HUES48 (cell line): ENCODE data around the gene ARHGAP22.

Experiments
- H3K27ac ChIP-seq: one replicate; pipeline ENCODE4 v1.7.0; 2013; ENCODE audit warnings: low read depth, low read length, inconsistent platforms
- H3K27me3 ChIP-seq: 2 replicates; pipeline ENCODE4 v1.6.1; 2013; ENCODE audit warnings: mild to moderate bottlenecking, low read length; ENCODE audit not compliant: control insufficient read depth, insufficient read depth
- H3K36me3 ChIP-seq: 2 replicates; pipeline ENCODE4 v1.6.1; 2013; ENCODE audit warnings: low read length; ENCODE audit not compliant: control insufficient read depth, insufficient read depth
- H3K4me1 ChIP-seq: 2 replicates; pipeline ENCODE4 v1.6.1; 2013; ENCODE audit warnings: mild to moderate bottlenecking, low read length; ENCODE audit not compliant: control insufficient read depth, insufficient read depth
- H3K4me3 ChIP-seq: 2 replicates; pipeline ENCODE4 v1.5.1; 2013; ENCODE audit warnings: mild to moderate bottlenecking, low read depth, low read length
- H3K9ac ChIP-seq: 2 replicates; pipeline ENCODE4 v1.6.1; 2013; ENCODE audit warnings: mild to moderate bottlenecking, low read depth, low read length, moderate library complexity
- H3K9me3 ChIP-seq: 2 replicates; pipeline ENCODE4 v1.6.1; 2013; ENCODE audit warnings: low read length; ENCODE audit not compliant: control insufficient read depth, insufficient read depth

The ARHGAP22 gene

DNA sequence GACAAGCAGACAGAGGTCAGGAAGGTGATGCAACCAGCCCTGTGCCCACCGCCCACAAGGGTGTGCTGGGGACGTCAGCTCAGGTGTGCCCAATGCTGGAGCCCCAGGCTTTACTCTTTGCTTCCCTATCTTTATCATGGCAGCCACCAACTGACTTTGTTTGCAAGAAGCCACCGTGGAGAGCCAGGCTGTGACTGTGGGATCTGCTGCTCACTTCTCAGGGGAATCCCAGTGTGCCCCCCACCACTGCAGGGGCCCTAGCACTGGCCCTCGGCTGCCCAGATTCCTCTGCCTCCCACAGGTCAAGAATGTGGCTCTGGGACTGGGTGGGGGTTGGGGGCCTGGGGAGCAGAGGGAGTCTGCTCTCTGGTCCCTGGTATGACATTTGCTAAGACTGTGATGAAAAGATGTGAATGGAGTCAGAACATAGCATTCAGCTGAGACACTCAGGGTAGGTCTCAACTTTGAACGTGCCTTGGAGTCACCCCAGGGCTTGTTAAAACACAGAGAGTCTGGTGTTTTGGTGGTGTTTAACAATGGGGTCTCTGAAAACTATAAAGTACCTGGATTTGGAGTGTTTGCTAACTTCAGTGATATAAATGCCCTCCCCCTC lies 47.3 kb downstream of the ARHGAP22 start:
- no peak overlapping the region for H3K27ac ChIP-seq
- peaks cover 4% of the 10 kb centered on the region for H3K4me1 ChIP-seq
- no peaks in the 10 kb centered on the region for H3K9me3 ChIP-seq

DNA sequence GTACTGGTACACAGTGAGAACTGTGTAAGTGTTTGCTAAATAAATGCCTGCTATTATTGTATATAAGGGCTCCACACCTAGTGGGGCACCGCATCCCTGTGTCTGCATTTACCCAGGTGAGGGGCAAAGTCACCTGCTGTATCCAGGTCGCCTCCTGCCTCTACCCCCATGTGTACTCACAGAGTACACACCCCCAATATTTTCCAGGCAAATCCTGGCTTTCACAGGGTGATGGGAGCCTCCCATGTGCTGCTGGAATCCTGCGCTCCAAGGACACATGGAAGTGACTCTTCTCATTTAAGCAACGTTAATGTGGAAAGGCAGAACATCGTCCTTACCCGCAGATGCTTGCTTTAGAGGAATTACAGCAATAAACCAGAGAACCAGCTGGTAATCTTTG lies 48.2 kb downstream of the ARHGAP22 start:
- no peaks in the 10 kb centered on the region for H3K27me3 ChIP-seq
- no peak overlapping the region for H3K4me3 ChIP-seq
- no peaks in the 10 kb centered on the region for H3K9me3 ChIP-seq
- peaks cover 4% of the 10 kb centered on the region for H3K4me1 ChIP-seq
- no peaks in the 10 kb centered on the region for H3K36me3 ChIP-seq
- no peak overlapping the region for H3K27ac ChIP-seq
- H3K9ac ChIP-seq = no peak overlapping the region

More for the DNA sequence above, 47.3 kb downstream of the ARHGAP22 start:
- no peak overlapping the region for H3K4me3 ChIP-seq
- no peaks in the 10 kb centered on the region for H3K27me3 ChIP-seq
- no peak overlapping the region for H3K9ac ChIP-seq
- H3K36me3 ChIP-seq = no peaks in the 10 kb centered on the region

DNA sequence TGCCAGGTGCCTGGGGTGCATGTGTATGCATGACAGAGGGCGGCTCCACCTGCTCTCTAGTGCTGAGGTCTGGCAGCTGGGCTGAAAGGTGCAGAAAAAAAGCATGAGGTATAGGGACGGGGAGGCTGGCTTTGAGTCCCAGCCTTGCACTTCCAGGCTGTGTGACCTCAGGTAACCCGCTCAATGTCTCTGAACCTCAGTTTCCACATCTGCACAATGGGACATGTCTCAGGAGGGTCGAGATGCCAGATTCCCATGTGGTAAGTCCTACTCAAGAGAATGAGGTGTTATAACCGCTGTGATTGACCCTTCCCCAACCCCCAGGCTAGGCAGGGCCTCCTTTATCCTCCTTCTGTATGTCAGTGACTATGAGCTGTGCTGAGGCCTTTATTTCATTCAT lies 48.8 kb downstream of the ARHGAP22 start:
- Histone ChIP-seq H3K27ac (no peak overlapping the region), H3K9me3 (no peaks in the 10 kb centered on the region), H3K9ac (no peak overlapping the region), H3K36me3 (no peaks in the 10 kb centered on the region), H3K27me3 (no peaks in the 10 kb centered on the region), H3K4me3 (no peak overlapping the region), H3K4me1 (peaks cover 7% of the 10 kb centered on the region)

DNA sequence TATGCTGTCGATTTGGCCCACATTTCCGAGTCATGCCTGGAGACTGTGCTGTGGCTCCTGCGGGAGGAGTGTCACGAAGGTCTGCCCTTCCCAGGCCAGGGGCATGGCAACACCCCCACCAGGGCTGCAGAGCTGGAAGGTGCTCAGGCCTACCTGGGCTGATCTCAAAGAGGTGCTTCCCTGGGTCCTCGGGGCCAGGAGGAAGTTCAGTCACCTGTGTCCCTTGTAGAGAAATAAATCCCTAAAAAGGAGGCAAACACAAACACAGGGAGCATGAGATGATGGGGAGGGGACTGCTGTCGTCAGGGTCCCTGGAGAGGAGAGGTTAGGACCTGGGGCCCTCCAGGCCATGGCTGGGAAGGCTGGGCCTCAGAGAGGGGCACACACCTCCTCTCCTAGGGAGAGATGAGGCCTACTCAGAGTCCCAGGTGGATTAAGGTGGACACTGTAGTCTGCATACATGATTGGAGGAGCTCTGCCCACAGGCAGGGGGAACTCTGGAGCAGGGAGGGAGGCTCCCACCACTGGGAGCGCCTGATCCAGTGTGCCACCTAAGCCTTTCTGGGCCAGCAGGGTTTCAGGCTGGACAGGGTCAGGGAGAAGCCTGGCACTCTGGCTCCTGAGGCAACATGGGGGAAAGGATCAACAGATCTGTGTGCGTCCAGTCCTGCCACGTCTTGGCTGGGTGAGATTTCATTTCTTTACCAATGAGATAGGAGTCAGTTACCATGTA lies 49.4 kb downstream of the ARHGAP22 start:
- Histone ChIP-seq H3K4me1 (peaks cover 7% of the 10 kb centered on the region), H3K9ac (no peak overlapping the region), H3K27ac (no peak overlapping the region), H3K36me3 (no peaks in the 10 kb centered on the region), H3K4me3 (no peak overlapping the region), H3K27me3 (no peaks in the 10 kb centered on the region), H3K9me3 (no peaks in the 10 kb centered on the region)

DNA sequence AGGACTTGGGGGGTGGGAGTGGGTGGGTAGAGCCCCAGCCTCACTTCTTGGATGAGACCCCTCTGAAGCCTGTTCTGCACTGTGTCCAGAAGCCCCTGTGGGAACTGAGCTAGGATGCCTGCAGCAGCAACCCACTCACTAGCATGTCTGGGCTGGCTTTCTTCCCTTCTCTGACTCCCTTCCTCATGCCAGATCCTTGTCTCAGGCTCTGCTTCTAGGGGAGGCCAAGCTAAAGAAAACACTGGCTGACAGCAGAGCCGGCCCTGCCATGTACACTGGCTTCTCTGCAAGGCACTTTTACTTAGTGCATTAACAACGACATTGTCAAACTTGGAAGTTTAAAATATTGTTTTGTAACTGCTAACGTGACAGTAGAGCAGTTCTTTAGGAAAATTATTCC lies 50.2 kb downstream of the ARHGAP22 start:
- Histone ChIP-seq H3K4me1 (peaks cover 7% of the 10 kb centered on the region), H3K4me3 (no peak overlapping the region), H3K27me3 (no peaks in the 10 kb centered on the region), H3K9ac (no peak overlapping the region), H3K9me3 (no peaks in the 10 kb centered on the region), H3K27ac (no peak overlapping the region), H3K36me3 (no peaks in the 10 kb centered on the region)

DNA sequence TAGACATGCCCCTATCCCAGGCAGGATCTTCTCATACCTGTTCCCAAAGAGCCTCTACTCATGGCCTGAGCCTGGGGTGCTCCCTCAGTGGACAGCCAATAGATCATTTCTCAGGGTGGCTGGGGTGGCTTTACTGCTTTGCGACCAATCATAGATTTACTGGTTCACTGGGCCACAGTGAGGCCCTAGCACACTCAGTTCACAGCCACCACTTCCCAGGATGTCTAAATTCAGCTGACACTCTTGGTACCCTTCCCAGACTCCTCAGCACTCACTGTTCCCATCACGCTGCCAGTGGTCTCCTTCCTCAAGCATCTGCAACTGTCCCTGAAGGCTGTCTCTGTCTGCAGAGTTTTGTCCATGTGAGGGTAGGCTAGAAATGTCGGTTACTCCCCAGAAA lies 50.6 kb downstream of the ARHGAP22 start:
- Histone ChIP-seq H3K4me1 (peaks cover 7% of the 10 kb centered on the region), H3K4me3 (no peak overlapping the region), H3K36me3 (no peaks in the 10 kb centered on the region), H3K27me3 (no peaks in the 10 kb centered on the region), H3K9me3 (no peaks in the 10 kb centered on the region), H3K27ac (no peak overlapping the region), H3K9ac (no peak overlapping the region)

DNA sequence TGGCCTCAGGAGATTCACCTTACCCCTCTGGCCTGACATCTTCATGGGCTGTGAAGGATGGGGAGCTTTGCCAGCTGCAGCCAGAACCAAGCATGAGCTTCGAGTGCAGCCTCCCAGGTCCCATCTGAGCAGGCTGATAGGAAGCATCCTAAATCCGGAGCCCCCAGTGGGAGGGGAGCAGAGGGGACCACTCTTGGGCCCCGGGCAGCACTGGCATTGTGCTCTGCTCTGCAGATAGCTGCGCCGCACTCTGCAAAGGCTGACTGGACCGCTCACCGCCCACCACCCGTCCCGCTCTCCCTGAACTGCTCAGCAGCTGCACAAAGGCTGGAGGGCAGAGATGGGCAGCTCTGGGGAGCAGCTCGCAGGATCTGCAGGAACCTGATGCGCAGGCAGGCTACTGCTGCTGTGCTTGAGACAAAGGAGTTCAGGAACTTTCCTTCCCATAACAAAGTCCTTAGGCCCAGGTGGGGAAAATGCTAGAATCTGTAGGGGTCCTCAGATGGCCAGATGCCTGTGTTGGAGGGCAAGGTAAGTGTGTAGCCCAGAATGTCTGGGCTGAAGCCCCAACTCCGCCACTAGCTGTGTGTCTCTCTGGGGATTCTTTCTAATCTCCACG lies 51.8 kb downstream of the ARHGAP22 start:
- no peaks in the 10 kb centered on the region for H3K27me3 ChIP-seq
- H3K27ac ChIP-seq = no peak overlapping the region
- no peak overlapping the region for H3K9ac ChIP-seq
- H3K4me1 ChIP-seq = peaks cover 7% of the 10 kb centered on the region
- no peaks in the 10 kb centered on the region for H3K9me3 ChIP-seq
- no peak overlapping the region for H3K4me3 ChIP-seq
- H3K36me3 ChIP-seq = no peaks in the 10 kb centered on the region

DNA sequence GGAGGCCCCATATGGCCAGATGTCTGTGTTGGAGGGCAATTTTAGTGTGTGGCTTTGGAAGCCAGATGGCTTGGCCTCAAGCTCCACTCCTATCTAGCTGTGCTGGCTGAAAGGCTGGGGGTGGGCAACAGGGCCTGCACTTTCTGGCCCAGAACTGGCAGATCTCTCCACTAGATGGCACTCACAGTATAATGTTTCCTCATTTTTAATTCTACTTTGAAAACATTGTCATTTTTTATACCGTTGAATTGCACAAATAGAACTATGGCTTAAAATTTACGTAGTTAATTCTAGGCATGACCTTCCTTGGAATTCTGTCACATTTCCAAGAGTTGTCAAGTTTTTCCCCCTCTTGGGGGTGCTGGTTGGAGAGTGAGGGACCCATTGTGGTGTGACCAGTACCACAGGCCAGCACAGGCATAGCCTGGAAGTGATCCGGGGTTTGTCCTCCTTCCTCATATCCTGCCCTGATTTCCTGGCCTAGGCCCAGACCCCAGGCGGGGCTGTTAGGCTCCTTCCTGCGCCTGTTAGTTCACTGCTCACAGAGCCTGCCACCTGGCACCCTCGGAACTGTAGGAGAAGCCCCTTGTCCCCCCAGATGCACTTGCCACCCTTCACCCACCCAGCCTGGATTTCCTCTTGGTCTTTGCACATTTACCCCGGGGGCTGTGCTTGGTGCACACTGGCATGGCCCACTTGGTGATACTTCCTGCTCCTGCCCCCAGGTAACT lies 52.8 kb downstream of the ARHGAP22 start:
- H3K27me3 ChIP-seq = no peaks in the 10 kb centered on the region
- H3K36me3 ChIP-seq = no peaks in the 10 kb centered on the region
- H3K9me3 ChIP-seq = no peaks in the 10 kb centered on the region
- H3K4me1 ChIP-seq = peaks cover 7% of the 10 kb centered on the region
- H3K27ac ChIP-seq = no peak overlapping the region
- no peak overlapping the region for H3K4me3 ChIP-seq
- H3K9ac ChIP-seq = no peak overlapping the region

DNA sequence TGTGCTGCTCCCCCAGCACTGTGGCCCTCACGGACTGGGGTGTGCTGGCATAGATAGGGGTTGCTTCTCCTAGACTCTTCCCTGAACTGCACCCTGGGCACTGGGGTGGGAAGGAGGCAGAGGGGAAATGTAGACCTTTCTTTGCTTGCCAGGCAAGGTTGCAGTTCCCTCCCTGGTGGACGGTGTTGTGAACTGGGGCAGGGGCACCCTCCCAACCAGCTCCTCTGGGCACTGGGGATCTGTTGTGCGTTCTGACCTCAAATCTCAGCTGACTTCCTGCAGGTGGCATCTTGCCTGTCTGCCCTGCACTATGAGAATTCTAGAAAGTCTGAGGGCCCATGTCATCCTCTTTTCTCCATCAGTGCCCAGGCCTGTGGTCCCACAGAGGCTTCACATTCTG lies 53.9 kb downstream of the ARHGAP22 start:
- Histone ChIP-seq H3K9me3 (no peaks in the 10 kb centered on the region), H3K27me3 (no peaks in the 10 kb centered on the region), H3K9ac (no peak overlapping the region), H3K4me3 (no peak overlapping the region), H3K4me1 (peaks cover 7% of the 10 kb centered on the region), H3K27ac (no peak overlapping the region), H3K36me3 (no peaks in the 10 kb centered on the region)

DNA sequence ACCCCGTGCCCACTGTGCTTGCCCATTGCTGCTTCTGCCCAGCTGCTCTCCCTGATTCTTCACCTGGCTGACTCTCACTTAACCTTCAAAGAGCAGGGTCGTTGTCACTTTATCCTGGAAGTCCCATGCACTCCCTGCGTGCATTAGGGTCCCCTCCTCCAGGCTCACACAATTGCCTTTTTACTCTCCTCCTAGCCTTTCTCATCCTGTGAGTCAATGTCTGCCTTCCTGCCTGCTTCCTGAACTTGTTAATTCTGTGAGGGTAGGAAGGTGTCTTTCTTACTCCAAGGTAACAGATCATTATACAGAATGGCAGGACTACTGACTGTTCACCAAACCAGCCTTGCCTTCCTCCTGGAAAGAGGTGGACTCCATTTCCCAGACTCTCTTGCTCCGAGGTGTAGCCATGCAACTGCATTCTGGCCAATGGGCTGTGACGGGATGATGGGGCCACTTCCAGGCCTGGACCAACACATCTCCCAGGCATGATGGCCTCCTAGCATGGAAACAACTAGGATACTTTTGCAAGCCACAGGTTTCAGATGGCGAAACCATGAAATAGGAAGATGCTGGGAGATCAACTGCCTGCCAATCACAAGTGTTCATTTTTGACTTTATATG lies 54.7 kb downstream of the ARHGAP22 start:
- Histone ChIP-seq H3K9me3 (no peaks in the 10 kb centered on the region), H3K36me3 (no peaks in the 10 kb centered on the region), H3K9ac (no peak overlapping the region), H3K4me3 (no peak overlapping the region), H3K27ac (no peak overlapping the region), H3K4me1 (peaks cover 7% of the 10 kb centered on the region), H3K27me3 (no peaks in the 10 kb centered on the region)
